ENCODE results near the gene ZNF750.

GRCh38 chr17:82849076-82849945 lies 9.5 kb upstream of the ZNF750 start:
- TF ChIP-seq ZNF24 (tag by site-specific recombination; IDR thresholded peaks at IDR 0.05) (no peak), CTCF (tag by site-specific recombination; IDR thresholded peaks at IDR 0.05) (no peak), ATF2 (tag by site-specific recombination; IDR thresholded peaks at IDR 0.05; ENCODE audit: low read depth) (no peak), ZNF548 (tag by site-specific recombination; IDR thresholded peaks at IDR 0.05) (no peak), SETDB1 (IDR thresholded peaks at IDR 0.05; ENCODE audit: insufficient read length, low read length) (no peak)

All from HEK293 (cell line).